Activated effector memory CD4-positive, alpha-beta T cell treated with Interleukin-2 at 50 U/mL for 16 hours (primary cell): ENCODE data around the gene BRD9.
"Not testable (repeated sequence)": the region's sequence is repeated elsewhere in the genome, so short reads cannot be mapped to it uniquely, and the experiment has no call there.

Source experiments
- DNase-seq: peaks from one replicate; pipeline ENCODE4 v3.0.0-alpha.2; 2020

The BRD9 gene

GRCh38 chr5:892394-893136 lies at the start of gene BRD9, which contains the start of gene TRIP13:
BRD9 (minus strand) TSS chr5:892801; CDS start chr5:892657, 144 bp downstream.
TRIP13 (plus strand) TSS chr5:892884; CDS start chr5:892999, 115 bp downstream.
- DNase-seq: peak; percentile 83

GRCh38 chr5:940741-941140 lies 48.1 kb upstream of the BRD9 start:
- DNase-seq: not testable (repeated sequence)

GRCh38 chr5:939368-939767 lies 46.8 kb upstream of the BRD9 start:
- DNase-seq: no peak

- DNase-seq: no peak
Observed at GRCh38 chr5:937151-937924, 44.7 kb upstream of the BRD9 start.

- DNase-seq: no peak
Observed at GRCh38 chr5:936149-937144, 43.8 kb upstream of the BRD9 start.

GRCh38 chr5:935510-936084 lies 43.0 kb upstream of the BRD9 start:
- DNase-seq: no peak

GRCh38 chr5:934381-934967 lies 41.9 kb upstream of the BRD9 start:
- DNase-seq: not testable (repeated sequence)

- not testable (repeated sequence) for DNase-seq
Observed at GRCh38 chr5:933951-934350, 41.4 kb upstream of the BRD9 start.

- DNase-seq: no peak
Observed at GRCh38 chr5:933251-933861, 40.8 kb upstream of the BRD9 start.

- no peak for DNase-seq
Observed at GRCh38 chr5:932628-933250, 40.1 kb upstream of the BRD9 start.

GRCh38 chr5:932151-932627 lies 39.6 kb upstream of the BRD9 start:
- DNase-seq: no peak

- DNase-seq: no peak
Observed at GRCh38 chr5:931570-932145, 39.1 kb upstream of the BRD9 start.

GRCh38 chr5:930866-931265 lies 38.3 kb upstream of the BRD9 start:
- DNase-seq: no peak

- no peak for DNase-seq
Observed at GRCh38 chr5:929596-929995, 37.0 kb upstream of the BRD9 start.

- not testable (repeated sequence) for DNase-seq
Observed at GRCh38 chr5:929182-929581, 36.6 kb upstream of the BRD9 start.

- no peak for DNase-seq
Observed at GRCh38 chr5:927172-928015, 34.8 kb upstream of the BRD9 start.

GRCh38 chr5:926417-927171 lies 34.0 kb upstream of the BRD9 start:
- DNase-seq: no peak

GRCh38 chr5:923281-923873 lies 30.8 kb upstream of the BRD9 start:
- DNase-seq: peak; percentile 41
